Activated T-helper 1 cell treated with Interleukin-2 at 50 U/mL for 16 hours (primary cell): ENCODE data around the gene SWI5.

Experiments used
- DNase-seq: peaks from one replicate; pipeline ENCODE4 v3.0.0-alpha.2; 2020; ENCODE audit warnings: low read depth

SWI5 gene

GRCh38 chr9:128252317-128253139, 23.5 kb upstream of the SWI5 start:
- no peak for DNase-seq

GRCh38 chr9:128253140-128253990, 22.7 kb upstream of the SWI5 start:
- no peak for DNase-seq

GRCh38 chr9:128253991-128254346, 22.1 kb upstream of the SWI5 start:
- DNase-seq, result no peak

GRCh38 chr9:128254362-128254761, 21.7 kb upstream of the SWI5 start:
- no peak for DNase-seq

- peak; percentile 30 for DNase-seq
Observed at GRCh38 chr9:128254855-128255759, 21.0 kb upstream of the SWI5 start.

GRCh38 chr9:128257086-128257825, 18.8 kb upstream of the SWI5 start:
- DNase-seq, result no peak

GRCh38 chr9:128257907-128258306, 18.2 kb upstream of the SWI5 start:
- DNase-seq, result no peak

GRCh38 chr9:128258326-128258725, 17.8 kb upstream of the SWI5 start:
- no peak for DNase-seq

GRCh38 chr9:128259156-128259555, 16.9 kb upstream of the SWI5 start:
- DNase-seq, result no peak

GRCh38 chr9:128260340-128260739, 15.7 kb upstream of the SWI5 start:
- DNase-seq, result no peak

- DNase-seq, result no peak
Observed at GRCh38 chr9:128262687-128263086, 13.4 kb upstream of the SWI5 start.

GRCh38 chr9:128265348-128265847, 10.7 kb upstream of the SWI5 start:
- no peak for DNase-seq

GRCh38 chr9:128266868-128267590, 9.0 kb upstream of the SWI5 start:
- no peak for DNase-seq

GRCh38 chr9:128271112-128271511, 5.0 kb upstream of the SWI5 start:
- no peak for DNase-seq

GRCh38 chr9:128271512-128271911, 4.6 kb upstream of the SWI5 start:
- no peak for DNase-seq

GRCh38 chr9:128274245-128274644, 1.8 kb upstream of the SWI5 start:
- no peak for DNase-seq

GRCh38 chr9:128275198-128276007, 673 bp upstream of the SWI5 start, which contains the start of gene GOLGA2:
GOLGA2 (minus strand) TSS chr9:128276007; CDS start chr9:128275976, 31 bp downstream.
- DNase-seq, result no peak

- DNase-seq, result no peak
Observed at GRCh38 chr9:128276574-128277270, 646 bp downstream of the SWI5 start.
